Endothelial cell of umbilical vein (primary cell): ENCODE measurements around the gene EMID1.

ENCODE experiments used
- CTCF ChIP-seq, 2 donors: IDR thresholded peaks; 1 replicate in 1 of 2; 2 replicates in 1 of 2; pipeline ENCODE4 v1.5.1; 2011; ENCODE audit warnings: low read length in 2 of 2, mild to moderate bottlenecking in 2 of 2, moderate library complexity in 2 of 2, control low read depth in 1 of 2, inconsistent platforms in 1 of 2, low read depth in 1 of 2; ENCODE audit not compliant: insufficient read depth in 1 of 2; ENCODE audit errors: extremely low read depth in 1 of 2
- EZH2 ChIP-seq: IDR thresholded peaks from 2 replicates; pipeline ENCODE4 v1.6.1; 2012; ENCODE audit warnings: borderline replicate concordance, low read depth, mild to moderate bottlenecking, moderate library complexity, low read length, inconsistent platforms; ENCODE audit not compliant: severe bottlenecking
- FOS ChIP-seq: IDR thresholded peaks from 2 replicates; pipeline ENCODE4 v1.6.1; 2011; ENCODE audit warnings: mild to moderate bottlenecking, low read length, moderate library complexity, borderline replicate concordance; ENCODE audit not compliant: insufficient read depth
- GATA2 ChIP-seq: IDR thresholded peaks from 2 replicates; pipeline ENCODE4 v1.7.0; 2011; ENCODE audit warnings: low read depth, mild to moderate bottlenecking, moderate library complexity, mixed read lengths, low read length; ENCODE audit not compliant: insufficient read length, insufficient read depth
- JUN ChIP-seq: IDR thresholded peaks from 2 replicates; pipeline ENCODE4 v1.6.1; 2011; ENCODE audit warnings: borderline replicate concordance, low read depth; ENCODE audit not compliant: insufficient read length, insufficient read depth
- MYC ChIP-seq: IDR thresholded peaks from one replicate; pipeline ENCODE4 v1.6.1; 2011; ENCODE audit warnings: mild to moderate bottlenecking, low read depth, low read length
- POLR2A ChIP-seq: IDR thresholded peaks from 2 replicates; pipeline ENCODE4 v1.6.1; 2012; ENCODE audit warnings: low read depth, mild to moderate bottlenecking, control low read depth, low read length
- POLR2AphosphoS5 ChIP-seq: IDR thresholded peaks from 2 replicates; pipeline ENCODE4 v1.6.1; 2012; ENCODE audit warnings: low read depth, mild to moderate bottlenecking, control low read depth, low read length, moderate library complexity; ENCODE audit not compliant: insufficient read depth
- TF ChIP-seq, protein P1 (sequence below): IDR thresholded peaks from 2 replicates; pipeline ENCODE4 v1.6.1; 2011; ENCODE audit not compliant: insufficient read depth, insufficient read length

DNA sequence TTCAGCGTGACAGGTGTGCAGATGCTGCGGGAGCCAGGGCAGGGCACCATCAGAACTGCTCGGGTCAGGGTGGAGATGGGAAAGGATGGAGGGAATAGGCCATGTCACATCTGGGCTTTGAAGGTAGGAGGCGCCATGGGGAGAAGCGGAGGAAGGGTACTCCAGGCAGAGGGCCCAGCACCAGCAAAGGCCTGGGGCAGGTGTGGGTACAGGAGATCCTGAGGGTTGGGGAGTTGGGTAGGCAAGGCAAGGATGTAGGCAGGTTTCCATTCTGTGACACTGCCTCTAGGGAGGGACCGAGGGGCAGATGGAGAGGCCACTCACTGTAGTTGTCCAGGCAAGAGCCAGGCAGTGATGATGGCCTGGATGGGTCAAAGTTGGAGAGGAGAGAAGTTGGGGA, 8.5 kb downstream of the EMID1 start:
- TF ChIP-seq CTCF (IDR thresholded peaks at IDR 0.05; ENCODE audit: extremely low read depth in 1 of 2, insufficient read depth in 1 of 2, low read depth in 1 of 2, low read length in 2 of 2) (no peak), POLR2AphosphoS5 (no peak), EZH2 (no peak), POLR2A (no peak), GATA2 (no peak), MYC (no peak), JUN (no peak), FOS (no peak)
- TF ChIP-seq, protein P1, sequence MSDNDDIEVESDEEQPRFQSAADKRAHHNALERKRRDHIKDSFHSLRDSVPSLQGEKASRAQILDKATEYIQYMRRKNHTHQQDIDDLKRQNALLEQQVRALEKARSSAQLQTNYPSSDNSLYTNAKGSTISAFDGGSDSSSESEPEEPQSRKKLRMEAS: no peak
